Neural progenitor cell (in vitro differentiated cells): ENCODE measurements around the gene ADAT1. TPM values are rescaled to one million over a fixed set of nuclear protein-coding genes. Genes with fewer than 3 reads are reported as not detected.

Source experiments
- DNase-seq: peaks from one replicate; pipeline ENCODE4 v3.0.0-alpha.2; 2016; ENCODE audit warnings: low spot score
- H2AFZ ChIP-seq: fragments of 200-600 bp; sonication (generic); replicated peaks from 2 replicates; pipeline ENCODE4 v1.6.1; 2016; ENCODE audit warnings: antibody characterized with exemption
- H3F3A ChIP-seq: fragments of 200-600 bp; sonication (generic); 2 replicates; pipeline ENCODE4 v1.6.1; 2016; ENCODE audit warnings: antibody characterized with exemption, low read depth
- H3K27ac ChIP-seq: fragments of 200-600 bp; sonication (generic); 2 replicates; pipeline ENCODE4 v1.5.1; 2016; ENCODE audit warnings: mild to moderate bottlenecking
- H3K27me3 ChIP-seq: fragments of 200-600 bp; sonication (generic); 2 replicates; pipeline ENCODE4 v1.6.1; 2016; ENCODE audit warnings: mild to moderate bottlenecking, moderate library complexity
- H3K36me3 ChIP-seq: fragments of 200-600 bp; sonication (generic); 2 replicates; pipeline ENCODE4 v1.5.1; 2016
- H3K4me1 ChIP-seq: fragments of 200-600 bp; sonication (generic); 2 replicates; pipeline ENCODE4 v1.6.1; 2016; ENCODE audit warnings: mixed run types
- H3K4me2 ChIP-seq: fragments of 200-600 bp; sonication (generic); 2 replicates; pipeline ENCODE4 v1.6.1; 2016
- H3K4me3 ChIP-seq: fragments of 200-600 bp; sonication (generic); 2 replicates; pipeline ENCODE4 v1.5.1; 2016
- H3K79me2 ChIP-seq: fragments of 200-600 bp; sonication (generic); 2 replicates; pipeline ENCODE4 v1.6.1; 2016; ENCODE audit warnings: low read depth
- H3K9ac ChIP-seq: fragments of 200-600 bp; sonication (generic); 2 replicates; pipeline ENCODE4 v1.6.1; 2016
- H3K9me3 ChIP-seq: fragments of 200-600 bp; sonication (generic); 2 replicates; pipeline ENCODE4 v1.5.1; 2016; ENCODE audit warnings: low read depth
- H4K20me1 ChIP-seq: fragments of 200-600 bp; sonication (generic); 2 replicates; pipeline ENCODE4 v1.6.1; 2016; ENCODE audit warnings: low read depth
- H3K27ac Mint-ChIP-seq: 3 replicates; pipeline ENCODE4 v1.8.0; 2021; ENCODE audit warnings: mixed read lengths
- H3K27me3 Mint-ChIP-seq: 2 replicates; pipeline ENCODE4 v1.8.0; 2022; ENCODE audit warnings: low read depth, mild to moderate bottlenecking, inconsistent platforms, moderate library complexity, mixed read lengths; ENCODE audit not compliant: insufficient read depth
- H3K36me3 Mint-ChIP-seq: 3 replicates; pipeline ENCODE4 v1.8.0; 2021; ENCODE audit warnings: mixed read lengths
- H3K4me1 Mint-ChIP-seq: 3 replicates; pipeline ENCODE4 v1.8.0; 2021; ENCODE audit warnings: mixed read lengths
- H3K4me3 Mint-ChIP-seq: 3 replicates; pipeline ENCODE4 v1.8.0; 2021; ENCODE audit warnings: mild to moderate bottlenecking, moderate library complexity, mixed read lengths
- H3K9me3 Mint-ChIP-seq: 3 replicates; pipeline ENCODE4 v1.8.0; 2020; ENCODE audit warnings: mixed read lengths
- CTCF ChIP-seq: fragments of 200-600 bp; sonication (generic); IDR thresholded peaks from 2 replicates; pipeline ENCODE4 v1.5.1; 2017; ENCODE audit warnings: antibody characterized with exemption, mild to moderate bottlenecking
- EZH2 ChIP-seq: fragments of 200-600 bp; sonication (generic); IDR thresholded peaks from 2 replicates; pipeline ENCODE4 v1.6.1; 2017; ENCODE audit warnings: antibody characterized with exemption, mild to moderate bottlenecking, moderate library complexity
- EZH2phosphoT487 ChIP-seq: fragments of 200-600 bp; sonication (generic); IDR thresholded peaks from 2 replicates; pipeline ENCODE4 v1.6.1; 2017; ENCODE audit warnings: antibody characterized with exemption
- total RNA-seq: library from RNA; depleted of rRNA; stranded (reverse); fragments of >200 nt; gene quantifications from 2 replicates; pipeline ENCODE4 v1.2.3, GENCODE V29; 2015; ENCODE audit warnings: low replicate concordance

Gene ADAT1
- total RNA-seq, 1 donor from 2014 or later = 76.6 TPM

GRCh38 chr16:75627851-75628250 is 4.8 kb upstream of the ADAT1 start:
- Histone ChIP-seq H3K27me3 (no peaks in the 10 kb centered on the region), H3K36me3 (no peaks in the 10 kb centered on the region), H4K20me1 (no peaks in the 10 kb centered on the region), H2AFZ (no peak overlapping the region), H3K79me2 (no peaks in the 10 kb centered on the region), H3K9ac (no peak overlapping the region), H3K4me2 (no peak overlapping the region), H3F3A (peaks cover 18% of the 10 kb centered on the region), H3K27ac (no peak overlapping the region), H3K4me3 (no peak overlapping the region), H3K9me3 (no peaks in the 10 kb centered on the region), H3K4me1 (no peaks in the 10 kb centered on the region)
- peaks cover 33% of the 10 kb centered on the region for H3K36me3 Mint-ChIP-seq
- TF ChIP-seq CTCF = no peak
- TF ChIP-seq EZH2 = no peak
- no peak for TF ChIP-seq EZH2phosphoT487
- H3K27ac Mint-ChIP-seq = no peak overlapping the region
- H3K27me3 Mint-ChIP-seq = peaks cover 4% of the 10 kb centered on the region
- no peak overlapping the region for H3K4me3 Mint-ChIP-seq
- H3K9me3 Mint-ChIP-seq = no peaks in the 10 kb centered on the region
- peaks cover 2% of the 10 kb centered on the region for H3K4me1 Mint-ChIP-seq
- no peak for DNase-seq

GRCh38 chr16:75626806-75627205 is 3.7 kb upstream of the ADAT1 start:
- Histone ChIP-seq H3K79me2 (peaks cover 9% of the 10 kb centered on the region), H4K20me1 (no peaks in the 10 kb centered on the region), H3K27me3 (no peaks in the 10 kb centered on the region), H3K4me2 (no peak overlapping the region), H3K9ac (no peak overlapping the region), H2AFZ (no peak overlapping the region), H3K4me3 (no peak overlapping the region), H3K36me3 (no peaks in the 10 kb centered on the region), H3K4me1 (peaks cover 5% of the 10 kb centered on the region), H3K9me3 (no peaks in the 10 kb centered on the region), H3K27ac (no peak overlapping the region), H3F3A (peaks cover 28% of the 10 kb centered on the region)
- Mint-ChIP-seq H3K27me3 (peaks cover 4% of the 10 kb centered on the region), H3K4me1 (peaks cover 2% of the 10 kb centered on the region), H3K4me3 (no peak overlapping the region), H3K27ac (no peak overlapping the region), H3K36me3 (peaks cover 33% of the 10 kb centered on the region), H3K9me3 (no peaks in the 10 kb centered on the region)
- no peak for DNase-seq
- TF ChIP-seq EZH2 (no peak), CTCF (no peak), EZH2phosphoT487 (no peak)

GRCh38 chr16:75624921-75625334 is 1.8 kb upstream of the ADAT1 start:
- H3K27me3 Mint-ChIP-seq = peaks cover 4% of the 10 kb centered on the region
- H3K4me3 ChIP-seq = no peak overlapping the region
- H3F3A ChIP-seq = peaks cover 28% of the 10 kb centered on the region
- TF ChIP-seq EZH2phosphoT487 (no peak), EZH2 (no peak), CTCF (no peak)
- no peaks in the 10 kb centered on the region for H3K9me3 Mint-ChIP-seq
- H3K36me3 Mint-ChIP-seq = peaks cover 27% of the 10 kb centered on the region
- no peak overlapping the region for H3K4me2 ChIP-seq
- H3K27ac ChIP-seq = no peak overlapping the region
- peaks cover 12% of the 10 kb centered on the region for H3K4me1 ChIP-seq
- H3K27ac Mint-ChIP-seq = no peak overlapping the region
- H3K36me3 ChIP-seq = no peaks in the 10 kb centered on the region
- peaks cover 15% of the 10 kb centered on the region for H3K79me2 ChIP-seq
- H3K4me3 Mint-ChIP-seq = no peak overlapping the region
- peaks cover 15% of the 10 kb centered on the region for H3K4me1 Mint-ChIP-seq
- no peak overlapping the region for H2AFZ ChIP-seq
- H3K9ac ChIP-seq = no peak overlapping the region
- H3K9me3 ChIP-seq = no peaks in the 10 kb centered on the region
- no peaks in the 10 kb centered on the region for H3K27me3 ChIP-seq
- DNase-seq = no peak
- H4K20me1 ChIP-seq = no peaks in the 10 kb centered on the region
